Measurements from ENCODE around the gene CBLIF. TPM values are rescaled to one million over a fixed set of nuclear protein-coding genes. Genes with fewer than 3 reads are reported as not detected.

CBLIF gene
- total RNA-seq, 1 experiment from 2014 or later = not detected

DNA sequence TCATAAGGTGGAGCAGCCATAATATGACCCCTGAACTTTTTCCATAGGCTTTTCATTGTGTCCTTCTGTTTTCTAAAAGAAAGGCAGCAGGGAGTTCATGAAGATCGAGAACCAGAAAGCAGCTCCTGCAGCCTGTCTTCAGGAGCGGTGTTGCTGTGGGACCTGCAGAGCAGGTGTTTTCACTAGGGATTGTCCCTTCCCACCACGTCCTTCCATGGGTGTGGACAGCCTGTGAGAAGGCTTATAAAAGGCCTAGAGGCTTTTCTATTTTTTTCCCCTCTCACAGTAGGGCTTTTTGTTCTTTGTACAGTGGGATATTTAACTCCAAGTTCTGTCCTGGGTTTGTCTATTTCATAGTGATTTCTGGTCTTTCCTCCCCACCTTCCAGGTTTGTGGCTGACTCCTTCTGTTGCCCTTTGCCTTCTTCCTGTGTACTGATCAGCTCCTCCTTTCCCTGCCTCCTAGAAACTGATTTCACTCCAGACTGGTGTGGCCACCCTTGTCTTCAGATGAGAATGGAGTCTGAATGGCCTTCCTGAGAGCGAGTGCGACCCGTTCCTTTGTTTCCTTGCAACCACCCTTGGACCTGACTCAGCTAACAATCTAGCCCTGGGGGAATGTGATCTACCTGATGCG lies 44.8 kb downstream of the CBLIF start:
- Mint-ChIP-seq H3K4me3 (ENCODE audit: unreplicated experiment) (no peak overlapping the region), H3K4me1 (ENCODE audit: low read depth, unreplicated experiment) (peaks cover 7% of the 10 kb centered on the region), H3K27me3 (ENCODE audit: insufficient read depth, unreplicated experiment) (no peaks in the 10 kb centered on the region), H3K36me3 (ENCODE audit: insufficient read depth, unreplicated experiment) (peaks cover 96% of the 10 kb centered on the region), H3K9me3 (ENCODE audit: unreplicated experiment) (no peaks in the 10 kb centered on the region), H3K27ac (ENCODE audit: unreplicated experiment) (peak overlapping the region; percentile 68)
- Histone ChIP-seq H3K4me1 (0 out of 2 replicates have a peak, but pooled peaks cover 4% of the 10 kb centered on the region), H3K9me3 (no peaks in the 10 kb centered on the region), H3K4me3 (ENCODE audit: low read depth, low read length) (no peak overlapping the region), H3K27me3 (replicated peaks; ENCODE audit: control insufficient read depth, insufficient read depth, low read length) (no peaks in the 10 kb centered on the region), H3K36me3 (ENCODE audit: control insufficient read depth, insufficient read depth, low read length) (peaks cover 5% of the 10 kb centered on the region; the same call in 1 of the 2 replicates)
- BruUV-seq (replicated peaks) = no TSS peak
- POLR2A ChIA-PET = no interaction called here
- no peak for DNase-seq
- intact Hi-C loops (cut with micrococcal nuclease; ENCODE audit: unreplicated experiment) = no loop called here
- CTCF ChIA-PET = no interaction called here
- TF ChIP-seq, protein P1, sequence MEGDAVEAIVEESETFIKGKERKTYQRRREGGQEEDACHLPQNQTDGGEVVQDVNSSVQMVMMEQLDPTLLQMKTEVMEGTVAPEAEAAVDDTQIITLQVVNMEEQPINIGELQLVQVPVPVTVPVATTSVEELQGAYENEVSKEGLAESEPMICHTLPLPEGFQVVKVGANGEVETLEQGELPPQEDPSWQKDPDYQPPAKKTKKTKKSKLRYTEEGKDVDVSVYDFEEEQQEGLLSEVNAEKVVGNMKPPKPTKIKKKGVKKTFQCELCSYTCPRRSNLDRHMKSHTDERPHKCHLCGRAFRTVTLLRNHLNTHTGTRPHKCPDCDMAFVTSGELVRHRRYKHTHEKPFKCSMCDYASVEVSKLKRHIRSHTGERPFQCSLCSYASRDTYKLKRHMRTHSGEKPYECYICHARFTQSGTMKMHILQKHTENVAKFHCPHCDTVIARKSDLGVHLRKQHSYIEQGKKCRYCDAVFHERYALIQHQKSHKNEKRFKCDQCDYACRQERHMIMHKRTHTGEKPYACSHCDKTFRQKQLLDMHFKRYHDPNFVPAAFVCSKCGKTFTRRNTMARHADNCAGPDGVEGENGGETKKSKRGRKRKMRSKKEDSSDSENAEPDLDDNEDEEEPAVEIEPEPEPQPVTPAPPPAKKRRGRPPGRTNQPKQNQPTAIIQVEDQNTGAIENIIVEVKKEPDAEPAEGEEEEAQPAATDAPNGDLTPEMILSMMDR (IDR thresholded peaks at IDR 0.05; ENCODE audit: insufficient read depth in 1 of 2, low read depth in 1 of 2, low read length in 1 of 2, severe bottlenecking in 1 of 2, unreplicated experiment in 1 of 2) = no peak

DNA sequence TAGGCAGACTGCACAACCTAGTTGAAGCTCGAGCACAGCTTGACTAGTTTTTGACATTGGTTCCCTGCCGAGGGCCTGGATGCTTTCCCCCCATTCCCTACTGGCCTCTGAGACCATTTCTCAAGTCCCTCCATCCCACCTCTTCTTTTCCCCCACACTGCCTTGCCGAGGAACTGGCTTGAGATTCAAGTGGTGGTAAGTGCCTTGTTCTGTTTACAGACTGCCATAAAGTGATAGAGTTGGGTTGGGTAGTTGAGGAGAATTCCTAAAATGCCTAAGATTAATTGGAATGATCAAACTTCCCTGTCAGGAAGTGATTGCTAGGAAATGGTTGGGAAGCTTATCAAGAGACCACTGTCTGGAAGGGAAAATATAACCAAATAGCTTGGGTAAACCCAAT lies 50.9 kb downstream of the CBLIF start:
- intact Hi-C loops (cut with micrococcal nuclease; ENCODE audit: unreplicated experiment) = no loop called here
- BruUV-seq (replicated peaks) = no TSS peak
- CTCF ChIA-PET = no interaction called here
- TF ChIP-seq, protein P1 (IDR thresholded peaks at IDR 0.05; ENCODE audit: insufficient read depth in 1 of 2, low read depth in 1 of 2, low read length in 1 of 2, severe bottlenecking in 1 of 2, unreplicated experiment in 1 of 2) = no peak
- no peak overlapping the region for H3K4me3 ChIP-seq (ENCODE audit: low read depth, low read length)
- no peaks in the 10 kb centered on the region for H3K9me3 ChIP-seq
- H3K27me3 ChIP-seq (replicated peaks; ENCODE audit: control insufficient read depth, insufficient read depth, low read length) = no peaks in the 10 kb centered on the region
- Mint-ChIP-seq H3K4me3 (ENCODE audit: unreplicated experiment) (no peak overlapping the region), H3K27ac (ENCODE audit: unreplicated experiment) (no peak overlapping the region), H3K36me3 (ENCODE audit: insufficient read depth, unreplicated experiment) (peaks cover 96% of the 10 kb centered on the region), H3K4me1 (ENCODE audit: low read depth, unreplicated experiment) (peaks cover 13% of the 10 kb centered on the region), H3K27me3 (ENCODE audit: insufficient read depth, unreplicated experiment) (no peaks in the 10 kb centered on the region), H3K9me3 (ENCODE audit: unreplicated experiment) (no peaks in the 10 kb centered on the region)
- peaks cover 17% of the 10 kb centered on the region; the same call in 1 of the 2 replicates for H3K36me3 ChIP-seq (ENCODE audit: control insufficient read depth, insufficient read depth, low read length)
- no peak for DNase-seq
- H3K4me1 ChIP-seq = no peaks in the 10 kb centered on the region
- POLR2A ChIA-PET = no interaction called here

DNA sequence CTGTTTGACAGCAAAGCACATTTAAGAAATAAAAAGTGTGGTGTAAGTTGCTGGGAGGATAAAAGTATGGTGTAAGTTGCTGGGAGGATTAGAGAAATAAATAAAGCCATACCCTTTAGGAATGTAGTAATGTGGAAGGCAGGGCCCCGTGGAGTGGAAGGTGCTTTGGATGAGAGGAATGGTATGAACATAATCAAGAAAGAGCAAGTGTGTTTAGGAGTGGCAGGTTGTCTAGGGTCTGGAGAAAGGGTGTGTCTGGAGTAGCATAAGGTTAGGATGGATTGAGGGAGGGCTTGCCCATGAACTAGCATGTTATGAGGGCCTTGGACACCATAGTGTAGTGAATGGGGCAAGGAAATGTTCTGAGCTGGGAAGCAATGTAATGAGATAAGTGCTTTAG lies 52.8 kb downstream of the CBLIF start:
- no peaks in the 10 kb centered on the region for H3K27me3 ChIP-seq (replicated peaks; ENCODE audit: control insufficient read depth, insufficient read depth, low read length)
- no peak overlapping the region for H3K4me3 Mint-ChIP-seq (ENCODE audit: unreplicated experiment)
- H3K9me3 Mint-ChIP-seq (ENCODE audit: unreplicated experiment) = no peaks in the 10 kb centered on the region
- peak overlapping the region; percentile 8 for H3K27ac Mint-ChIP-seq (ENCODE audit: unreplicated experiment)
- peaks cover under 1% of the 10 kb centered on the region for H3K4me1 ChIP-seq
- TF ChIP-seq, protein P1 (IDR thresholded peaks at IDR 0.05; ENCODE audit: insufficient read depth in 1 of 2, low read depth in 1 of 2, low read length in 1 of 2, severe bottlenecking in 1 of 2, unreplicated experiment in 1 of 2) = no peak
- H3K36me3 ChIP-seq (ENCODE audit: control insufficient read depth, insufficient read depth, low read length) = peaks cover 23% of the 10 kb centered on the region; the same call in 1 of the 2 replicates
- no peak overlapping the region for H3K4me3 ChIP-seq (ENCODE audit: low read depth, low read length)
- no peak for DNase-seq
- POLR2A ChIA-PET = no interaction called here
- BruUV-seq (replicated peaks) = no TSS peak
- peaks cover 99% of the 10 kb centered on the region for H3K36me3 Mint-ChIP-seq (ENCODE audit: insufficient read depth, unreplicated experiment)
- no peaks in the 10 kb centered on the region for H3K9me3 ChIP-seq
- intact Hi-C loops (cut with micrococcal nuclease; ENCODE audit: unreplicated experiment) = no loop called here
- CTCF ChIA-PET = no interaction called here
- no peaks in the 10 kb centered on the region for H3K27me3 Mint-ChIP-seq (ENCODE audit: insufficient read depth, unreplicated experiment)
- peaks cover 20% of the 10 kb centered on the region for H3K4me1 Mint-ChIP-seq (ENCODE audit: low read depth, unreplicated experiment)

All from Caco-2 (cell line).